ENCODE data around the gene LY6G6C. TPM values are rescaled to one million over a fixed set of nuclear protein-coding genes. Genes with fewer than 3 reads are reported as not detected.
A peak's percentile ranks its signal among the peaks of the same experiment; 100 is the strongest.

Gene LY6G6C
- total RNA-seq, 2 donors from 2014 or later = not detected

DNA sequence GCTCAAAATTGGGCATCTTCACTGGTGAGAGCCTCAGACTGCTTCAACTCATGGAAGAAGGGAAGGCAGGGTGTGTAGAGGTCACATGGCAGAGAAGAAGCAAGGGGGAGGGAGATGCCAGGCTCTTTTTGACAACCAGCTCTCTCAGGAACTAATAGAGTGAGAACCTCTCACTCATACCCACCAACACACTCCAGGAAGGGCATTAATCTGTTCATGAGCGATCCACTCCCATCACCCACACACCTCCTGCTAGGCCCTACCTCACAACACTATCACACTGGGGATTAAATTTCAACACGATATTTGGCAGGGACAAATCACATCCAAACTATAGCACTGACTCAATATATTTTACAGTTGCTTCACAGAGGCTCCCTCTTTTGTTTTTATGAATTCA, 20.3 kb upstream of the LY6G6C start:
- DNase-seq (ENCODE audit: low spot score) (no peak), ATAC-seq (ENCODE audit: insufficient number of reproducible peaks, low FRiP score, low read depth) (no peak)
- no peak overlapping the region for H3K4me3 ChIP-seq

DNA sequence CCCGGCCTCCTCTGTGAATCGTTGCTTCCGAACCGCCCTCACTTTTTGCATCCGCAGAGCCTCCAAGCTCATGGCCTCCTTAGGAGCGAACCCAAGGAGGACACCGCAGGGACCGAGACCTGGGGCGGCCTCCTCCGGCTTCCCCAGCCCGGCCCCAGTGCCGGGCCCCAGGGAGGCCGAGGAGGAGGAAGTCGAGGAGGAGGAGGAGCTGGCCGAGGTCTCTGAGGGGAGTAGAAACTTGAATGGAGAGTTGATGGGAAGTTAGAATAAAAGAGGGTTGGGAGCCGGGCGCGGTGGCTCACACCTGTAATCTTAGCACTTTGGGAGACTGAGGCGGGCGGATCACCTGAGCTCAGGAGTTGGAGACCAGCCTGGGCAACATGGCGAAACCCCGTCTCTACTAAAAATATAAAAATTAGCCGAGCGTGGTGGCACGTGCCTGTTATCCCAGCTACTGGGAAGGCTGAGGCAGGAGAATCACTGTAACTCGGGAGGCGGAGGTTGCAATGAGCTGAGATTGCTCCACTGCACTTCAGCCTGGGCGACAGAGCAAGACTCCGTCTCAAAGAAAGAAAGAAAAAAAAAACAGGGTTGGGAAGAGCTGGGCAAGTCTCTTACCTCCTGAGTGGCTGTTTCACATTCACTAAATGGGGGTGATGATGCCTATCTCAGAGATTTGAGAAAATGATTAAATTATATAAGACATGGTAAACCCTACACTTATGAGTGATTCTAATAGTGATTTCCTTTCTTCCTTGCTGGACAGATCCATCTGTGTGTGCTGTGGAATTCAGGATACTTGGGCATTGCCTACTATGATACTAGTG, 19.1 kb upstream of the LY6G6C start:
- no peak overlapping the region for H3K27ac ChIP-seq
- H3K9me3 ChIP-seq = no peaks in the 10 kb centered on the region
- DNase-seq (ENCODE audit: low spot score) = no peak
- no peaks in the 10 kb centered on the region for H3K27me3 ChIP-seq (replicated peaks; ENCODE audit: insufficient read depth)
- peaks cover 12 to 28% of the 10 kb centered on the region in 2 donors for H3K4me1 ChIP-seq (ENCODE audit: control insufficient read depth in 1 of 2, low read depth in 2 of 2)
- H3K36me3 ChIP-seq = no peaks in the 10 kb centered on the region
- H3K4me3 ChIP-seq = peak overlapping the region; percentile 94
- TF ChIP-seq, protein P1, sequence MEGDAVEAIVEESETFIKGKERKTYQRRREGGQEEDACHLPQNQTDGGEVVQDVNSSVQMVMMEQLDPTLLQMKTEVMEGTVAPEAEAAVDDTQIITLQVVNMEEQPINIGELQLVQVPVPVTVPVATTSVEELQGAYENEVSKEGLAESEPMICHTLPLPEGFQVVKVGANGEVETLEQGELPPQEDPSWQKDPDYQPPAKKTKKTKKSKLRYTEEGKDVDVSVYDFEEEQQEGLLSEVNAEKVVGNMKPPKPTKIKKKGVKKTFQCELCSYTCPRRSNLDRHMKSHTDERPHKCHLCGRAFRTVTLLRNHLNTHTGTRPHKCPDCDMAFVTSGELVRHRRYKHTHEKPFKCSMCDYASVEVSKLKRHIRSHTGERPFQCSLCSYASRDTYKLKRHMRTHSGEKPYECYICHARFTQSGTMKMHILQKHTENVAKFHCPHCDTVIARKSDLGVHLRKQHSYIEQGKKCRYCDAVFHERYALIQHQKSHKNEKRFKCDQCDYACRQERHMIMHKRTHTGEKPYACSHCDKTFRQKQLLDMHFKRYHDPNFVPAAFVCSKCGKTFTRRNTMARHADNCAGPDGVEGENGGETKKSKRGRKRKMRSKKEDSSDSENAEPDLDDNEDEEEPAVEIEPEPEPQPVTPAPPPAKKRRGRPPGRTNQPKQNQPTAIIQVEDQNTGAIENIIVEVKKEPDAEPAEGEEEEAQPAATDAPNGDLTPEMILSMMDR (IDR thresholded peaks at IDR 0.05) = no peak
- ATAC-seq (ENCODE audit: insufficient number of reproducible peaks, low FRiP score, low read depth) = no peak

More for the DNA sequence above, 20.3 kb upstream of the LY6G6C start:
- Histone ChIP-seq H3K27ac (no peak overlapping the region), H3K4me1 (ENCODE audit: control insufficient read depth in 1 of 2, low read depth in 2 of 2) (peaks cover 9 to 24% of the 10 kb centered on the region in 2 donors), H3K27me3 (replicated peaks; ENCODE audit: insufficient read depth) (no peaks in the 10 kb centered on the region), H3K9me3 (no peaks in the 10 kb centered on the region), H3K36me3 (no peaks in the 10 kb centered on the region)
- TF ChIP-seq, protein P1 (IDR thresholded peaks at IDR 0.05) = no peak

DNA sequence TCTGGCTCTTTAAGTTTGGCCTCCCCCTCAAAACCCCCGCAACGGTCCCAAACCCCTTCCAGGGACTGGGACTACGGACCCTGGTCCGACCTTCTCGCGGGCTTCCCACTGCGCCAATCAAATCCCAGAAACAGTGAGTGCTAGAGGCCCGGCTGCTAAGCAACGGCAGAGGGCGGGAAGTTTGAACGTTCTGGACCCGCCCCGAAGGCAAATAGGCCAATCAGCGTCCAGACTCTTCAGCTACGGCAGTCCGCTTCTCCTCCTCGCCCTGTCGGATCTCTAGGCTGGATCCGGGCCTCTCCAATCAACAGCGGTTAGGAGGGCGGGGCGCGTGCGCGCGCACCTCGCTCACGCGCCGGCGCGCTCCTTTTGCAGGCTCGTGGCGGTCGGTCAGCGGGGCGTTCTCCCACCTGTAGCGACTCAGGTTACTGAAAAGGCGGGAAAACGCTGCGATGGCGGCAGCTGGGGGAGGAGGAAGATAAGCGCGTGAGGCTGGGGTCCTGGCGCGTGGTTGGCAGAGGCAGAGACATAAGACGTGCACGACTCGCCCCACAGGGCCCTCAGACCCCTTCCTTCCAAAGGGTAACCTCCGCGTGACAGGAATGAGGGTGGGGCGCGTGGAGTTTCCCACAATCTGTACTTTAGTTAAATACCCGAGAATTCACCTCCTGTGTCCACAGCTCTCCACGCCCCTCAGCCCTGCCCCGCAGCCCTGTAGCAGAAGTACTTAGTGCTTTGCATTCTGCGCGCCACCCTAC, 18.3 kb upstream of the LY6G6C start, which contains the start of gene MSH5:
Gene MSH5 (plus strand): TSS at position 367 of the 758 bp plus-strand sequence. CDS start 462 bp downstream, outside the sequence.
- DNase-seq (ENCODE audit: low spot score) (peak; percentile 95), ATAC-seq (ENCODE audit: insufficient number of reproducible peaks, low FRiP score, low read depth) (peak; percentile 91)
- peak within 1 kb of the TSS; percentile 94 for H3K4me3 ChIP-seq
- no peaks in the 10 kb centered on the region for H3K36me3 ChIP-seq
- H3K9me3 ChIP-seq = no peaks in the 10 kb centered on the region
- TF ChIP-seq, protein P1 (IDR thresholded peaks at IDR 0.05) = no peak
- H3K27me3 ChIP-seq (replicated peaks; ENCODE audit: insufficient read depth) = no peaks in the 10 kb centered on the region
- H3K27ac ChIP-seq = no peak within 1 kb of the TSS
- H3K4me1 ChIP-seq (ENCODE audit: control insufficient read depth in 1 of 2, low read depth in 2 of 2) = peaks cover 12 to 28% of the 10 kb centered on the region in 2 donors

DNA sequence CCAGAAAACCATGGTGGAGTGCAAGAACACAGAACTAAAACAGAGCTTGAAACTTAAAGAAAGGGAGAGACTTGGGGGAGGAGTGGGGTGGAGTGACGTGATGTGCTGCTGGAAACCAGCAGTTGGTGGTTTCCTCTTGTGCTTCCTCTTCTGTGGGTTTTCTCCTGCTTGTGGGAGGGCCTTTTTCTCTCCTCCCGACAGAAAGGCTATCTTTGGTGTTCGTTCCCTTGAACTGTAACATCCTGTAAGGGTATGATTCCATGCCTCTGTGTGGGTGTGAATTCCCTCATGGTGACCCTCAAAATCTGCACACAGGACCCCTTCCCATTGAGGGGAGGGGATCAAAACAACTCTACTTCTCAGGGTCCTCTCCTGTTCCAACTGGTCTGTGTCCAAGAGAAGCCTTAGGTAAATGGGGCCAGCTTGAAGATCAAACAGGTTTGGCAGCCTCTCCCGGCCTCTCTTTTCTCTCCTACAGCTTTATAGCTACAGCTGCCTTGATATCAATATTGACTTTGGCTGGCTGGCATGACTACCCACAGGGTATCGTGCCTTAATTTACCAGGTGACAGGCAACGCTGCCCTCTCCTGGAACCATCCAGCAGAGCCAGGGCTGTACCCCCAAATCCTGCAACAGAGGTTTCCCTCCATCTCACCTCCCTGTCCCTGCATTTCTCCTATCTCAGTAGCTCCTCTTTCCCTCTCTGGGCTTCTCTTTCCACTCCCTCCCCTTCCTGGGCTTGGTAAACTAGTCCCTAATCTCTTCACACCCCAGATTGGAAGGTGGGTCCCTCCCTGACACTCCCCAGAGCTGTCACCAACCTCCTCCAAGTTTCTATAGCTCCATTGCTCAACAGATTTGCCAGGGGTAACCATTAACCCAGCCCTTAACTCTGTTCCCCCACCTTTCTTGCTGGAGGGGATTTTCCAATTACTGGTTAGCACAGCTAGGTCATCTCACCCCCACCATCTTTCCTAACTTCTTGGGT, 16.7 kb upstream of the LY6G6C start:
- Histone ChIP-seq H3K4me3 (peak overlapping the region; percentile 13), H3K9me3 (no peaks in the 10 kb centered on the region), H3K27ac (peak overlapping the region in 1 of 2 donors; percentile 96), H3K27me3 (replicated peaks; ENCODE audit: insufficient read depth) (no peaks in the 10 kb centered on the region), H3K36me3 (peaks cover 6% of the 10 kb centered on the region), H3K4me1 (ENCODE audit: control insufficient read depth in 1 of 2, low read depth in 2 of 2) (peaks cover 21 to 43% of the 10 kb centered on the region in 2 donors)
- DNase-seq (ENCODE audit: low spot score) = no peak
- no peak for ATAC-seq (ENCODE audit: insufficient number of reproducible peaks, low FRiP score, low read depth)
- TF ChIP-seq, protein P1 (IDR thresholded peaks at IDR 0.05) = no peak

All from thoracic aorta (tissue), 2 donors.